EL (cell line): ENCODE data around the gene LARP6.

Source experiments
- DNase-seq: peaks from one replicate; pipeline ENCODE4 v3.0.0-alpha.2; 2016

LARP6 gene

GRCh38 chr15:70793694-70794093 is 60.3 kb downstream of the LARP6 start:
- DNase-seq, result no peak

DNA sequence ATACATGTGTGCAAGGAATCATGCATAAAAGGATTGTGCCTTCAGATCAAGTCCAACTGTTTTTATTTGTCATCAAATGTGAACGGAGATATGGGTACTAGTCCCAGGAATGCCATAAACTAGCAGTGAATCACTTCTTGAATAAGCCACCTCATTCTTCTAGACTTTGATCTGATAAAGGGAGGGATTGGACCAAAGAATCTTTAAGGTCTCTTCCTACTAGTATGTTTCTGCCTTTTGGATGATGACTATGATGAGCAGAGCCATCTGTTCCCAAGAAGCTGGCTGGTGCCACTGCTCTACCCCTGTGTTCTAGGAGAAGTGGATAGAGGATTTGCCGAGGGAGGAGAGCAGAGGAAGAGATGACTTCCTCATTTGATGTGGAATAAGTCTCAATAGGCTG is 61.8 kb downstream of the LARP6 start:
- peak; percentile 93 for DNase-seq

GRCh38 chr15:70791259-70791658 is 62.7 kb downstream of the LARP6 start:
- no peak for DNase-seq

- DNase-seq, result peak; percentile 41
These were observed 64.7 kb downstream of the LARP6 start for GRCh38 chr15:70789213-70789612.

- peak; percentile 93 for DNase-seq
These were observed 65.6 kb downstream of the LARP6 start for GRCh38 chr15:70788114-70789049.

DNA sequence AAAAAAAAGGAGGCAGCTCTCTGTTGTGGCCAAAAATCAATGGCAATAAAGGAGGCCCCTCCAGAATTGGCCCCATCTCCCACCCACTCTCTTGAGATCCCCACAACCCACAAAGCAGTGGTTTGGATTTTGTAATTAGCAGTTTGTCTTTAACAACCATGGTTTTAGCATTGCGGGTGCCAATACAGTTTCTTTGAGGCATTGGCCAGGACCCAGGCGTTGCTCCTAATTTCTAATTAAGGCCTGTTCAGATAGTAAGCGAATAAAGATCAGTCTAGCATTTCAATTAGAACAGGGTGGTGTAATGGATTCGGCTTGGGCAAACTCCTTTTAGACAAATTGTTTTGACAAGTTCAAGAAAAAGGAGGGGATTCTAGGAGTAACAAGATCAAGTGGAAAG is 67.0 kb downstream of the LARP6 start:
- DNase-seq, result no peak

DNA sequence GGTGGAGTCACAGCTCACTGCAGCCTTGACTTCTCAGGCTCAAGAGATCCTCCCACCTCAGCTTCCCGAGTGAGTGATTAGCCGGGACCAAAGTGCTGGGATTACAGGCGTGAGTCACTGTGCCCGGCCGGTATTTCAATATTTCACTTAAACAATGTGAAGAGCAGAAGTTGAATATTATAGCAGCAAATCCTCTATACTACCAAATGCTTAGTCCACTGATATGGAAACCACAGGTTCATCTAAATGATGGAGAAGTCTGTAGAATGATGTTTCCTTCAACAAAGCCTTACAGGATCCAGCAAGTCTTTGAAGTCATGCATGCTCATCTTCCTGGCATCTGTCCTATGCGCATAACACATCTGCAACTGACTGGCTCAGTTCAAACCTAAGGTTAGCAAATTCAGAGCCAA is 70.3 kb downstream of the LARP6 start:
- peak; percentile 78 for DNase-seq

DNA sequence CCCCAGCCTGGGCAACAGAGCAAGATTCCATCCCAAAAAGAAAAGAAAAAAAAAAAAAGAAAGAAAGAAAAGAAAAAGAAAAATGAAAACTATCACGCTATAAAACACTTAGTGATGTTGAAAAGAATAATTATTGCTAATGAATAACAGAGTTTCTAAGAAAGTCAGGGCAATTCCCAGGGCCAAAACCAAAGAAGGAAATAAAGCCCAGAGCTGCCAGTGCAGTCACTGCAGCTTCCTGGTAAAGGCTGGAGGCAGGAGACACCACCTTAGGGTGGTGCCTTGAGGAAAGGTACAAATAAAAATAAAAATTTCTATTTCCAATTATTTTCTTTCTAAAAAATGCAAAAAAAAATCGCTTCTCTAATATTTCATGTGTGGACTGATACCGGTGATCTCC is 70.9 kb downstream of the LARP6 start:
- no peak for DNase-seq

DNA sequence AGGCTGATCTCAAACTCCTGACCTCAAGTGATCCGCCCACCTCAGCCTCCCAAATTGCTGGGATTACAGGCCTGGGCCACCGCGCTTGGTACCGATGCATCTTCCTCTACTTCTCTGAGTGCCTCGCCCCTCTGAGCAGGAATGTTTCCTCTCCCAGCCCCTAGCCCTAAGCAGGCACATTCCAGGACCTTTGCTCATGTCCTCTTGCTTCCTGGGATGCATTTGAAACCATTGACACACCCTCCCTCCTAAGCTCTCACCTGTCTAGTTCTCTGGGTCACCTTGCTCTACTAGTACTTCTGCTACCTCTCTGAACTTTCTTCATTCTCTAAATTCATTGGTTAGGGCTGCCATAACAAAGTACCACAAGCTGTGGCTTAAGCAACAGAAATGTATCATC is 72.7 kb downstream of the LARP6 start:
- DNase-seq, result peak; percentile 51
